Fibroblast of skin of scalp (primary cell): Measurements from ENCODE around the gene TMEM198.
A peak's percentile ranks its signal among the peaks of the same experiment; 100 is the strongest.

Experiments used
- DNase-seq: peaks from one replicate; pipeline ENCODE4 v3.0.0-alpha.2; 2013

Gene TMEM198

DNA sequence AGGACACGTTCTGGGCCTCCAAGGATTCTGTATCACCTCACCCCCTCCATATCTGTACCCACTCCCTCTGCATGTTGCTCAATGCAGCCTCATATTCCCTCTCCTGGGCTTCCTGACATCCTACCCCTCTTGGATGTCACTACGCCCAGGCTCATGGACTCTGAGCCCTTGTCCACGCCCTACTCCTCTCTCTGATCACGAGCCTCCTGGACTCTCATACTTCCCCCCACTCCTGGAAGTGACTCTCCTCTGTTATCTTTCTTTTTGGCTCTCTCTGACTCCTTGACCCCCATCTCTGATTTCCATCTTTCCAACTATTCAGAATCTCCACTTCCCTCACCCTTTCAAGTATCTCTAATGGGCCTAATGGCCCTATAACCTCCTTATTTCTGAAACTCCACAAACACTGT, 2.1 kb downstream of the TMEM198 start:
- DNase-seq, result no peak

DNA sequence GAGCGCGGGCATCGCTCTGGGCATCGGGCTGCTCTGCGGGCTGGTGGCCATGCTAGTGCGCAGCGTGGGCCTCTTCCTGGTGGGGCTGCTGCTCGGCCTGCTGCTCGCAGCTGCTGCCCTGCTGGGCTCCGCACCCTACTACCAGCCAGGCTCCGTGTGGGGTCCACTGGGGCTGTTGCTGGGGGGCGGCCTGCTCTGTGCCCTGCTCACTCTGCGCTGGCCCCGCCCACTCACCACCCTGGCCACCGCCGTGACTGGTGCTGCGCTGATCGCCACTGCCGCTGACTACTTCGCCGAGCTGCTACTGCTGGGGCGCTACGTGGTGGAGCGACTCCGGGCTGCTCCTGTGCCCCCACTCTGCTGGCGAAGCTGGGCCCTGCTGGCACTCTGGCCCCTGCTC, 3.8 kb downstream of the TMEM198 start:
- DNase-seq, result no peak

DNA sequence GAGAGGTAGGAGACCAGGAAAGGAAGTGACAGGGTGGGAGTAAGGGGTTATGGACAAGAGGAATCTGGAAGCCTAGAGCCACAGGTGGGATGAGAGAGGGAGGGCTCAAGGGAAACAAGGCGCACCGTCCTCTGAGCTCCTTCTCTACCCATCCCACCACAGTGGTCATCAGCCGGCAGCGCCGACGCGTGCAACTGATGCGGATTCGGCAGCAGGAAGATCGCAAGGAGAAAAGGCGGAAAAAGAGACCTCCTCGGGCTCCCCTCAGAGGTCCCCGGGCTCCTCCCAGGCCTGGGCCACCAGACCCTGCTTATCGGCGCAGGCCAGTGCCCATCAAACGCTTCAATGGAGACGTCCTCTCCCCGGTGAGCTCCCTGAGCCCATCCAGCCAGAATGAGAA, 5.2 kb downstream of the TMEM198 start:
- no peak for DNase-seq

GRCh38 chr2:219549619-219550018, 5.8 kb downstream of the TMEM198 start:
- no peak for DNase-seq

DNA sequence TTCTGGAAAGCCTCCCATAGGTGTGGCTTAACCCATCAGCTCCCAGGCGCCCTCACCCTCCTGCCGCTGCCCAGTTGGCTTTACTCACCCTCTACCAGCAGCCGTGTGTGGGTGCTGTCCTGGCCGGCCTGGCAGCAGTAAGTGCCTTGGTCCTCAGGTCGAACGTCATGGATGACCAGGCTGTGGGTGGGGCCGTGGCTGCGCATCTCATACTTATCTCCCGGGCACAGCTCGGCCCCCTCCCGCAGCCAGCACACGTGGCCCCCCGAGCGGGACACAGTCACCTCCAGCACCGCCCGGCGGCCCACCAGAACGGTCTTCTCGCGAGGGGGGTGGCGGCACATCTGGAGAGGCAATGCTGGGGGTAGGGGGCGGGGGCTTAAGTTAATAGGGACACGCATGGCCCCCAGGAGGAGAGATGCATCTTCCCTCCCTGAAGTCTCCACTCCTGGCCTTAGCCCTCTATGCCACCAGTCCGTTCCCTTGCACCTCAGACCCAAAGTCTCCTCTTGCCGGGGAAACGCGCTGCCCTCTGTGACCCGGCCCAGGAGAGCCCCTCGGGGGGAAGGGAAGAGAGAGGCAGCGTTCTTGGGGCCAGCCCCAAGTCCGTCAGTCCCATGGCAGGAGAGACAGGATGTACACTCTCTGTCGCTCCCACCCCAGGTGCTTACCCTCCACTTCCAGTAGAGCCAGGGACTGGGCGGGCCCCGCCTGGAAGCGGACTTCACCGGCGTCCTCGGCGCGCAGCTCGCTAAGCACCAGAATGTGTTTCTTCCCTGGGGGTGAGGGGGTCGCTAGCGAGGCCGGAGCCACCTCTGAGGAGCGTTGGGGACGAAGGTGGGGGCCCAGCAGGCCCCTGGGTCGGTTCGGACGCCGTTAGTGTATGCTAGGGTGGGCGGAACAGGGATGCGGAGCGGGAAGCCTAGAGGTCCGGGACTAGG, 7.9 kb downstream of the TMEM198 start:
- DNase-seq, result no peak

GRCh38 chr2:219552382-219553167, 8.7 kb downstream of the TMEM198 start:
- DNase-seq, result peak; percentile 78

GRCh38 chr2:219553168-219553417, 9.3 kb downstream of the TMEM198 start:
- no peak for DNase-seq

DNA sequence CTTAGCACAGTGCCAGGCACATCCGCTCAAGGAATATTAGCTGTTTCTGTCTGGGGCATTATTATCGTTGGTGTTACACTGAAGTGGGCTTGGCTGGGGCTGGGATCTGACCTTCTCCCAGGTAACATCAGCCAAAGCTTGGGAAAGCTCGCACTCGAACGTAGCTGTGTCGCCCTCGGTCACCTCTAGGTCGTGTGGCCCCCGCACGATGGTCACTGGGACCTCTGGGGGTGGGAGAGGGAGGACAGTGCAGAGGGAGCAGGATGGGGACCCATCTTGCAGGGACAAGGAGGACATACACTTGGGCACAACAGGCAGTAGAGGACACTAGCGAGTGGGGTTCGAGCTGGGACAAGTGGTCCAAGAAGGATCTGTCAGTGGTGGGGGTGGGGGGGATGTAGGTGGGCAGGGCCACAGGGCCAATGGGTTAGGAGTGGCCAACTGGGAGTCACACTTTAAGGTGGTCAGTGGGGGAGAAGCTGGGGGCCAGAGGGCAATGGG, 9.7 kb downstream of the TMEM198 start:
- no peak for DNase-seq

GRCh38 chr2:219554350-219554749, 10.5 kb downstream of the TMEM198 start:
- no peak for DNase-seq

DNA sequence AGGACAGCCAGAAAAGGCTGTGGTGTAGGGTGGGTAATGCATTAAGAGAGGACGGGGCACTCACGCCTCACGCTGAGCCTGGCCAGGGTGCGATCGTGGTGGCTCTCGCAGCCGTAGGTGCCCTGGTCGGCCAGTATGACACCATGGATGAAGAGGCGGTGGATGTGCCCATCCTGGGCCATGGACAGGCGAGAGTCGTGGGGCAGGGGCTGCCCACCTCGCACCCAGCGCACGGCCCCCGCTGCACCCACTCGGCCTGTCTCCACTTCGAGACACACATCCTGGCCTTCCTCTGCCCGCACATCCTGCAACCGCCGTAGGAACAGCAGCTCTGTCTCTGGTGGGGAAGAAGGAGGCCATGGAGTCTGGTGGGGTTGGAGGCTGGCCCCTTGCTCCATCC, 12.1 kb downstream of the TMEM198 start:
- no peak for DNase-seq

DNA sequence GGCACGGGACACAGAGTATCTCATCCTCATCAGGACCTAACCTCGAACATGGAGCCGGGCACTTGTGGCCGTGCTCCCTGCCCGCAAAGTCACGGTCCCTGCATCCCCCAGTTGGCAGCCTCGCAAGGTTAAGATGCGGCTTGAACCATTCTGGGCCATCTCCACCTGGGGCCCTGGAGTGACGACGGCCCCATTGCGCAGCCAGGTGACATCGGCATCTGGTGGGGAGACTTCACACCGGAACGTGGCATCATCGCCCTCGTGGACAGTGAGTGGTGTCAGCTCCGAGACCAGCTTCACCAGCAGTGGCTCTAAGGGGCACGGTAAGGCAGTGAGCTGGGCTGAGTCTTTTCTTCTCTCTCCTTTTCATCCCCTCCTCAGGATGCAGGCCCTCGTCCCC, 12.6 kb downstream of the TMEM198 start:
- no peak for DNase-seq

GRCh38 chr2:219557320-219557719, 13.5 kb downstream of the TMEM198 start:
- DNase-seq, result no peak

- DNase-seq, result no peak
Observed at GRCh38 chr2:219557791-219558785, 14.3 kb downstream of the TMEM198 start.

DNA sequence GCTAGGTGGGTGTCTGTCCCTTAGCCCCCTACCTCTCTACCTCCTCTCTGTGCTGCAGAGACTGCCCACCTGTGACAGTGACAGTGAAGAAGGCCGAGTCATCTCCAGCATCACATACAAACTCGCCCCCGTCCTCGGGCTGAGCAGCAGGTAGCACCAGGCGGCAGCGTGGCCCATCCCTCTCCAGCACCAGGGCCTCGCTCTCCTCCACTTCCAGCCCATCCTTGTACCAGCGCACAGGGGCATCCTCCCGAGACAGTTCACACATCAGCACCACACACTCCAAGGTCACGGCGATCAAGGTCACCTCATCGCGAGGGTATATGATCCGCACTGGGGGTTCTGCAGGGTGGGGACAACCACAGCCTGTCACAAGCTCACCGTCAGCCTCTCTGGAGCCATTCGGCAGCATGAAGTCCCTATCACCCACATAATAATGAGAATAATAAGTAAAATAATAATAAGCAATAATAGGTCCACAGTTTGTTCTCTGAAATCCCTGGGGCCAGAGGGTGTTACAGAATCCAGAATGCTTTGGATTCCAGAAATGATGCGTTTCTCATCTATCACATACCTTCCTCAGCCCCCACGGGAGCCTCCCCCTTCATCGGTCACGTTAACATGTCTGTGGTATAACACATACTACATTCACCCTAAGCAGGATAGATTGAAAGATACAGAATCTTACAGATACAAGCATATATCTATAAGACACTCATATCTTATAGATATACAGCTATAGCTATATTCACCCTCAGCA, 15.5 kb downstream of the TMEM198 start:
- peak; percentile 57 for DNase-seq

- DNase-seq, result no peak
Observed at GRCh38 chr2:219560037-219560892, 16.4 kb downstream of the TMEM198 start.

DNA sequence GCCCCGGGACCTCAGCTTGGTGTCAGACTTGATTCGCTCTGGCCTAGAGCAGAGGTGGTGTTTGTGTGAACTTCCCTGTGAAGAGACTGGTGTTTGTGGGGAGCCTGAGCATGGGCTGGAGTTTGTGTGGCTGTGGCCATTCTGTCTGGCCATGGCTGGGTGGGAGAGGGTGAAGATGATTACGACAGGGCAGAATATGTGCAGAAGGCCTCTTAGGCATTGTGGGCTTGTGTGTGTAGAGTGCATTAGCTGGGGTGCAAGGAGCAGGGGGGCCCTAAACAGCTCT, 17.0 kb downstream of the TMEM198 start:
- no peak for DNase-seq

- no peak for DNase-seq
Observed at GRCh38 chr2:219561179-219562048, 17.6 kb downstream of the TMEM198 start.

DNA sequence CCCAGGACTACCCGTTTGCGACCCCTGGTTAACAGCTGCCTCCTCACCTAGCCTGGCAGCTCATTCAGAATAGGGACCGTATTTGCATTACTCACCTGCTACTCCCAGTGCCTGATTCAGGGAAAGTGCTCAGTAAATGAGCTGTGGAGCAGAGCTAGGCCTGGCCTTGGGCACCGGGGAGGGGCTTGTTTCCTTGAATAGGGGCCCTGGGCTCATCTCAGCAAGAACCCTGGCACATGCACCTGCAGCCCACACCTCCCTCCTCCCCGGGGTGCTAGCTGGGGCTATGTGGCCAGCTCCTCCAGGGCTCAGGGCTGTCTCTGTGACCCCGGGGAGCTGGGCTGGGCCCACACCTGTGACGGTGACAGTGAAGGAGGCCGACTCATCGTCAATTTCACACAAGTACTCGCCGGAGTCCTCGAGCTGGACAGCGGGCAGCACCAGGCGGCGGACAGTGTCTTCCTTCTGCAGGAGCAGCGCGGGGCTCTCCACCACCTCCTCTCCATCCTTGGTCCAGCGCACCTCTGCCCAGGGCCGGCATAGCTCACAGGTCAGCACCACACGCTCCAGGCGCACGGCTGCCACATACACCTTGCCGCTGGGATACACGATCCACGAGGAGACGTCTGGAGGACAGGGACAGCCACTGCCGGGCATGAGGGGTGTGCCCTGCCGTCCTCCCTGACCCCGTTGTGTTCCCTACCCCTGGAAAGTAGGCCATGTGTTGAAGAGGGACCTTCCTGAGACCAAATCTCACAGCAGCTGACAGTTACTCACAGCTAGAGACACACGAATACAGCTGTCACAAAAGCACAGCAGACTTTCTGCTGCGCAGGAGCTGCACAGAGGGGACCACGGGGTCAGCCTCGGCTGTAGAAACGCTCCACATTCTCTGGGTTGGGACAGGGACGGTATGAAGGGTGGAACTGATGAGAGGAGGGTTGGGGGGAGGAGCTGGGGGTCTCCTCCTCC, 18.5 kb downstream of the TMEM198 start:
- DNase-seq, result no peak
